ENCODE results near the gene SGCD. TPM values are rescaled to one million over a fixed set of nuclear protein-coding genes. Genes with fewer than 3 reads are reported as not detected.

Gene SGCD
- total and polyA plus RNA-seq, 2 of the 4 experiments (the other 2 are of a cell fraction), result 5.8 to 10.6 TPM

- ATAC-seq (ENCODE audit: low read depth) (no peak), DNase-seq (peak; percentile 27)
- H3K79me1 ChIP-seq (ENCODE audit: low read depth in 1 of 2, low read length in 2 of 2), result peaks cover 0 to 9% of the 10 kb centered on the region in 2 experiments; a peak in 2 of 4 replicates
- H2BK120ac ChIP-seq (ENCODE audit: low read depth, low read length), result 0 out of 2 replicates have a peak overlapping the region, but pooled peaks have one; percentile 20
- no peak overlapping the region for H4K91ac ChIP-seq (ENCODE audit: insufficient read depth, low read depth, low read length)
- H2BK5ac ChIP-seq (ENCODE audit: low read depth, low read length, poor library complexity, severe bottlenecking), result no peak overlapping the region
- no peak overlapping the region for H2BK20ac ChIP-seq (ENCODE audit: low read depth, low read length)
- no peak overlapping the region for H2AK5ac ChIP-seq (ENCODE audit: low read depth, low read length)
- ChIA-PET CTCF (no interaction called here), POLR2A (ENCODE audit: unreplicated experiment) (no interaction called here)
- H3K27ac ChIP-seq (ENCODE audit: insufficient read depth, low read length), result no peak overlapping the region
- H4K20me1 ChIP-seq (ENCODE audit: insufficient read depth, low read length), result no peaks in the 10 kb centered on the region
- H2AK9ac ChIP-seq (replicated peaks; ENCODE audit: low read depth, low read length, poor library complexity), result no peak overlapping the region
- BruUV-seq (replicated peaks), result no TSS peak
- H3K9me1 ChIP-seq (ENCODE audit: insufficient read depth, low read length), result peaks cover 6% of the 10 kb centered on the region; the same call in 1 of the 2 replicates
- no peak overlapping the region for H3K18ac ChIP-seq (ENCODE audit: low read depth, low read length)
- no peak overlapping the region for H2BK15ac ChIP-seq (ENCODE audit: low read depth, low read length)
- no peak overlapping the region for H3K4me2 ChIP-seq (ENCODE audit: low read depth, low read length)
- in situ Hi-C loops (cut with MboI; ENCODE audit: low sequenced_read_pairs) (no loop called here), intact Hi-C loops (cut with micrococcal nuclease) (loop anchor here (10.0 kb wide), 1 partner anchor 419 kb away; no protein-coding TSS in a partner anchor), dilution Hi-C loops (cut with HindIII; ENCODE audit: low sequenced_read_pairs, unreplicated experiment) (no loop called here)
- no peak overlapping the region for H3K4me3 ChIP-seq (ENCODE audit: insufficient read depth, low read depth, low read length)
- peak overlapping the region; percentile 44; the same call in 1 of the 2 replicates for H4K5ac ChIP-seq (ENCODE audit: low read depth, low read length)
- no peak overlapping the region for H3K14ac ChIP-seq (replicated peaks; ENCODE audit: low read depth, low read length)
- no peak overlapping the region for H3K9ac ChIP-seq (ENCODE audit: low read depth, low read length)
- H3K4ac ChIP-seq (ENCODE audit: low read depth, low read length), result peak overlapping the region; percentile 19; the same call in 1 of the 2 replicates
- TF ChIP-seq CTCF (conservative IDR thresholded peaks at IDR 0.05; ENCODE audit: low read depth, low read length) (no peak), POLR2A (IDR thresholded peaks at IDR 0.05; ENCODE audit: low read depth, low read length) (no peak), RFX5 (IDR thresholded peaks at IDR 0.05; ENCODE audit: low read depth, low read length) (no peak), MXI1 (IDR thresholded peaks at IDR 0.05; ENCODE audit: borderline replicate concordance, low read depth, low read length) (no peak), BHLHE40 (IDR thresholded peaks at IDR 0.05; ENCODE audit: low read depth, low read length) (no peak), SMC3 (IDR thresholded peaks at IDR 0.05; ENCODE audit: low read depth, low read length) (no peak), RAD21 (IDR thresholded peaks at IDR 0.05; ENCODE audit: low read length) (no peak), CEBPB (IDR thresholded peaks at IDR 0.05; ENCODE audit: low read depth, low read length) (no peak), RCOR1 (IDR thresholded peaks at IDR 0.05; ENCODE audit: insufficient replicate concordance, low read length) (no peak), MAFK (IDR thresholded peaks at IDR 0.05; ENCODE audit: low read depth, low read length) (no peak), NFE2L2 (IDR thresholded peaks at IDR 0.05; ENCODE audit: low read depth, low read length) (no peak), MAZ (IDR thresholded peaks at IDR 0.05; ENCODE audit: borderline replicate concordance, low read depth, low read length) (no peak), CHD1 (IDR thresholded peaks at IDR 0.05; ENCODE audit: low read depth, low read length) (no peak), FOS (IDR thresholded peaks at IDR 0.05; ENCODE audit: low read depth, low read length) (no peak)
- TF ChIP-seq, protein P1, sequence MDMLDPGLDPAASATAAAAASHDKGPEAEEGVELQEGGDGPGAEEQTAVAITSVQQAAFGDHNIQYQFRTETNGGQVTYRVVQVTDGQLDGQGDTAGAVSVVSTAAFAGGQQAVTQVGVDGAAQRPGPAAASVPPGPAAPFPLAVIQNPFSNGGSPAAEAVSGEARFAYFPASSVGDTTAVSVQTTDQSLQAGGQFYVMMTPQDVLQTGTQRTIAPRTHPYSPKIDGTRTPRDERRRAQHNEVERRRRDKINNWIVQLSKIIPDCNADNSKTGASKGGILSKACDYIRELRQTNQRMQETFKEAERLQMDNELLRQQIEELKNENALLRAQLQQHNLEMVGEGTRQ (IDR thresholded peaks at IDR 0.05; ENCODE audit: low read depth, low read length), result no peak
- TF ChIP-seq, protein P2, sequence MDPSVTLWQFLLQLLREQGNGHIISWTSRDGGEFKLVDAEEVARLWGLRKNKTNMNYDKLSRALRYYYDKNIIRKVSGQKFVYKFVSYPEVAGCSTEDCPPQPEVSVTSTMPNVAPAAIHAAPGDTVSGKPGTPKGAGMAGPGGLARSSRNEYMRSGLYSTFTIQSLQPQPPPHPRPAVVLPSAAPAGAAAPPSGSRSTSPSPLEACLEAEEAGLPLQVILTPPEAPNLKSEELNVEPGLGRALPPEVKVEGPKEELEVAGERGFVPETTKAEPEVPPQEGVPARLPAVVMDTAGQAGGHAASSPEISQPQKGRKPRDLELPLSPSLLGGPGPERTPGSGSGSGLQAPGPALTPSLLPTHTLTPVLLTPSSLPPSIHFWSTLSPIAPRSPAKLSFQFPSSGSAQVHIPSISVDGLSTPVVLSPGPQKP (IDR thresholded peaks at IDR 0.05; ENCODE audit: borderline replicate concordance, low read depth, low read length), result no peak
- H2AFZ ChIP-seq (replicated peaks; ENCODE audit: low read length, poor library complexity), result no peak overlapping the region
- H3K23ac ChIP-seq (ENCODE audit: low read depth, low read length), result no peak overlapping the region
- WGBS, 2 experiments (ENCODE audit: extremely low coverage in 2 of 2, insufficient read length in 1 of 2), result no CpG with 5 or more reads among the region's 2 CpGs
- H3K56ac ChIP-seq (ENCODE audit: extremely low read depth, insufficient read depth, low read length), result no peak overlapping the region
- no peaks in the 10 kb centered on the region for H3K27me3 ChIP-seq (ENCODE audit: control insufficient read depth, insufficient read depth, low read length)
- peaks cover 5% of the 10 kb centered on the region; the same call in 1 of the 2 replicates for H3K36me3 ChIP-seq (ENCODE audit: control insufficient read depth, insufficient read depth, low read length)
- no peaks in the 10 kb centered on the region for H3K9me3 ChIP-seq (ENCODE audit: control insufficient read depth, insufficient read depth, low read length)
- H3K4me1 ChIP-seq (ENCODE audit: control insufficient read depth, insufficient read depth, low read length), result peaks cover 15% of the 10 kb centered on the region
- H4K8ac ChIP-seq (ENCODE audit: low read depth in 2 of 2, low read length in 2 of 2), result no peak overlapping the region
Measured at GRCh38 chr5:156363861-156364260, 36.9 kb downstream of the SGCD start.

Data from IMR-90 (cell line).